ENCODE data around the gene ADK.

ADK gene

GRCh38 chr10:74650613-74651012 is 499.6 kb downstream of the ADK start:
- no peak for DNase-seq (ENCODE audit: low read depth in 3 of 3, low spot score in 1 of 3)

- DNase-seq (ENCODE audit: low read depth in 3 of 3, low spot score in 1 of 3) = no peak
These were observed 500.5 kb downstream of the ADK start for GRCh38 chr10:74651565-74651964.

- no peak for DNase-seq (ENCODE audit: low read depth in 3 of 3, low spot score in 1 of 3)
These were observed 501.6 kb downstream of the ADK start for GRCh38 chr10:74652664-74653063.

GRCh38 chr10:74658511-74658910 is 507.5 kb downstream of the ADK start:
- no peak for DNase-seq (ENCODE audit: low read depth in 3 of 3, low spot score in 1 of 3)

GRCh38 chr10:74662635-74663034 is 511.6 kb downstream of the ADK start:
- no peak for DNase-seq (ENCODE audit: low read depth in 3 of 3, low spot score in 1 of 3)

- no peak for DNase-seq (ENCODE audit: low read depth in 3 of 3, low spot score in 1 of 3)
These were observed 518.2 kb downstream of the ADK start for GRCh38 chr10:74669210-74669609.

GRCh38 chr10:74671716-74672115 is 520.7 kb downstream of the ADK start:
- no peak for DNase-seq (ENCODE audit: low read depth in 3 of 3, low spot score in 1 of 3)

GRCh38 chr10:74672430-74673165 is 521.6 kb downstream of the ADK start:
- no peak for DNase-seq (ENCODE audit: low read depth in 3 of 3, low spot score in 1 of 3)

GRCh38 chr10:74674927-74675326 is 523.9 kb downstream of the ADK start:
- DNase-seq (ENCODE audit: low read depth in 3 of 3, low spot score in 1 of 3) = no peak

- DNase-seq (ENCODE audit: low read depth in 3 of 3, low spot score in 1 of 3) = no peak
These were observed 524.5 kb downstream of the ADK start for GRCh38 chr10:74675484-74675883.

- DNase-seq (ENCODE audit: low read depth in 3 of 3, low spot score in 1 of 3) = no peak
These were observed 526.9 kb downstream of the ADK start for GRCh38 chr10:74677951-74678350.

GRCh38 chr10:74681917-74682627 is 531.1 kb downstream of the ADK start:
- DNase-seq (ENCODE audit: low read depth in 3 of 3, low spot score in 1 of 3) = no peak

GRCh38 chr10:74683067-74683466 is 532.0 kb downstream of the ADK start:
- no peak for DNase-seq (ENCODE audit: low read depth in 3 of 3, low spot score in 1 of 3)

GRCh38 chr10:74683621-74684364 is 532.8 kb downstream of the ADK start:
- no peak for DNase-seq (ENCODE audit: low read depth in 3 of 3, low spot score in 1 of 3)

GRCh38 chr10:74684462-74684861 is 533.4 kb downstream of the ADK start:
- no peak for DNase-seq (ENCODE audit: low read depth in 3 of 3, low spot score in 1 of 3)

GRCh38 chr10:74685564-74685963 is 534.5 kb downstream of the ADK start:
- DNase-seq (ENCODE audit: low read depth in 3 of 3, low spot score in 1 of 3) = no peak

GRCh38 chr10:74690393-74690792 is 539.4 kb downstream of the ADK start:
- no peak for DNase-seq (ENCODE audit: low read depth in 3 of 3, low spot score in 1 of 3)

- DNase-seq (ENCODE audit: low read depth in 3 of 3, low spot score in 1 of 3) = no peak
These were observed 540.1 kb downstream of the ADK start for GRCh38 chr10:74691164-74691563.

GRCh38 chr10:74704629-74705357 is 553.8 kb downstream of the ADK start:
- no peak for DNase-seq (ENCODE audit: low read depth in 3 of 3, low spot score in 1 of 3)

- DNase-seq (ENCODE audit: low read depth in 3 of 3, low spot score in 1 of 3) = no peak
These were observed 554.4 kb downstream of the ADK start for GRCh38 chr10:74705358-74705980.

GRCh38 chr10:74706966-74707365 is 555.9 kb downstream of the ADK start:
- no peak for DNase-seq (ENCODE audit: low read depth in 3 of 3, low spot score in 1 of 3)

All from stimulated activated CD4-positive, alpha-beta T cell treated with anti-CD3 and anti-CD28 coated beads, TNF-alpha, amount 100 ng/mL, for 1 hour (primary cell).